Gastroesophageal sphincter (tissue), 4 donors: Measurements from ENCODE around the gene CLEC4A. TPM values are rescaled to one million over a fixed set of nuclear protein-coding genes. Genes with fewer than 3 reads are reported as not detected.
"Not testable (repeated sequence)": the region's sequence is repeated elsewhere in the genome, so short reads cannot be mapped to it uniquely, and the experiment has no call there.

Experiments
- ATAC-seq: fragments of 150-250 bp; one replicate; pipeline ENCODE4 v1.9.1; 2016; ENCODE audit warnings: mild to moderate bottlenecking, moderate library complexity
- H3K27ac ChIP-seq, 4 donors: fragments of 200-600 bp; sonication (generic) in 3 of 4; 1 replicate in 3 of 4; 2 replicates in 1 of 4; pipeline ENCODE4 v1.5.1; 2016 to 2019
- H3K27me3 ChIP-seq: fragments of 200-600 bp; sonication (generic); one replicate; pipeline ENCODE4 v1.5.1; 2019
- H3K36me3 ChIP-seq, 2 donors: fragments of 200-600 bp; sonication (generic); one replicate each; pipeline ENCODE4 v1.5.1; 2019; ENCODE audit warnings: control low read depth in 1 of 2
- H3K4me1 ChIP-seq, 3 donors: fragments of 200-600 bp; sonication (generic); 1 replicate in 2 of 3; 2 replicates in 1 of 3; pipeline ENCODE4 v1.5.1; 2016 to 2019; ENCODE audit warnings: control low read depth in 2 of 3
- H3K4me3 ChIP-seq, 2 donors: fragments of 200-600 bp; sonication (generic); one replicate each; pipeline ENCODE4 v1.5.1; 2019; ENCODE audit warnings: mild to moderate bottlenecking in 1 of 2, moderate library complexity in 1 of 2
- H3K9me3 ChIP-seq, 3 donors: fragments of 200-600 bp; sonication (generic); one replicate each; pipeline ENCODE4 v1.5.1; 2017 to 2019; ENCODE audit warnings: control low read depth in 2 of 3
- EP300 ChIP-seq: sonication (generic); formaldehyde crosslinking; IDR thresholded peaks from one replicate; pipeline ENCODE4 v1.6.1; 2017; ENCODE audit warnings: antibody characterized with exemption, mild to moderate bottlenecking
- POLR2A ChIP-seq, 2 donors: fragments of 450-650 bp; IDR thresholded peaks; one replicate each; pipeline ENCODE4 v1.6.1; 2017; ENCODE audit warnings: antibody characterized with exemption in 2 of 2, mild to moderate bottlenecking in 2 of 2, moderate library complexity in 1 of 2
- POLR2AphosphoS5 ChIP-seq: sonication (generic); formaldehyde crosslinking; IDR thresholded peaks from one replicate; pipeline ENCODE4 v1.6.1; 2017; ENCODE audit warnings: antibody characterized with exemption
- WGBS, 2 donors: methylation state at CpG; one replicate each; pipeline ENCODE4 v1.1.5; 2018; ENCODE audit warnings: low coverage in 1 of 2; 5-methylcytosine and 5-hydroxymethylcytosine counted together
- total RNA-seq, 4 donors: library from RNA; depleted of rRNA; stranded (reverse); fragments of >200 nt; gene quantifications; one replicate each; pipeline ENCODE4 v1.1.0, GENCODE V29; 2016
- TF ChIP-seq, protein P1 (sequence below), 4 experiments: fragments of 200-600 bp in 2 of 4; fragments of 450-650 bp in 2 of 4; sonication (generic) in 1 of 4; IDR thresholded peaks; one replicate each; pipeline ENCODE4 v1.5.1; 2017 to 2019; ENCODE audit warnings: antibody characterized with exemption in 4 of 4, mild to moderate bottlenecking in 2 of 4, moderate library complexity in 2 of 4

CLEC4A gene
- total RNA-seq, 4 donors from 2014 or later, result 1.5 to 4.0 (median 3.0) TPM; not detected in 1

DNA sequence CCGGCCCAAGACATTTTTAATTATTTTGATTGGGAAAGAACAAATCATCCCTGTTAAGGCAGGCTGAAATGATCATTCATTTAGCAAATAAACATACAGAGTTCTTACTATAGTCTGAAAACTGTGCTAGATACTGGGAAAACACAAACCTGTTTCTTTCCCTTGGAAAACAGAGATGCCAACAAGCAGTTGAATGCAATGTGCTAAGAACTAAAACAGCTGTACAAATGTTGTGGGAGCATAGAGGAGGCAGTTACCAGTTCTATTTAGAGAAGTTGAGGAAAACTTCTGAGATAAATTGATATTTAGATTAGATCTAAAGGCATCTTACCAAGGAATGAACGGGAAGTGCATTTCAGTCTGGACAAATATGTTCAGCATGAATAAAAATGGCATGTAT is 44.5 kb upstream of the CLEC4A start:
- no peak for TF ChIP-seq EP300
- TF ChIP-seq, protein P1, sequence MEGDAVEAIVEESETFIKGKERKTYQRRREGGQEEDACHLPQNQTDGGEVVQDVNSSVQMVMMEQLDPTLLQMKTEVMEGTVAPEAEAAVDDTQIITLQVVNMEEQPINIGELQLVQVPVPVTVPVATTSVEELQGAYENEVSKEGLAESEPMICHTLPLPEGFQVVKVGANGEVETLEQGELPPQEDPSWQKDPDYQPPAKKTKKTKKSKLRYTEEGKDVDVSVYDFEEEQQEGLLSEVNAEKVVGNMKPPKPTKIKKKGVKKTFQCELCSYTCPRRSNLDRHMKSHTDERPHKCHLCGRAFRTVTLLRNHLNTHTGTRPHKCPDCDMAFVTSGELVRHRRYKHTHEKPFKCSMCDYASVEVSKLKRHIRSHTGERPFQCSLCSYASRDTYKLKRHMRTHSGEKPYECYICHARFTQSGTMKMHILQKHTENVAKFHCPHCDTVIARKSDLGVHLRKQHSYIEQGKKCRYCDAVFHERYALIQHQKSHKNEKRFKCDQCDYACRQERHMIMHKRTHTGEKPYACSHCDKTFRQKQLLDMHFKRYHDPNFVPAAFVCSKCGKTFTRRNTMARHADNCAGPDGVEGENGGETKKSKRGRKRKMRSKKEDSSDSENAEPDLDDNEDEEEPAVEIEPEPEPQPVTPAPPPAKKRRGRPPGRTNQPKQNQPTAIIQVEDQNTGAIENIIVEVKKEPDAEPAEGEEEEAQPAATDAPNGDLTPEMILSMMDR (IDR thresholded peaks at IDR 0.05), result no peak
- no peak for TF ChIP-seq POLR2A (IDR thresholded peaks at IDR 0.05)
- TF ChIP-seq POLR2AphosphoS5, result no peak
- 43 to 56% methylated on average over 2 of the region's 2 CpGs for WGBS, 2 donors
- no peak overlapping the region for H3K27ac ChIP-seq
- H3K9me3 ChIP-seq, result no peaks in the 10 kb centered on the region
- H3K4me3 ChIP-seq, result no peak overlapping the region
- H3K36me3 ChIP-seq, result no peaks in the 10 kb centered on the region
- H3K4me1 ChIP-seq, result peaks cover 4 to 23% (median 5%) of the 10 kb centered on the region in 3 donors
- no peak for ATAC-seq
- H3K27me3 ChIP-seq, result no peaks in the 10 kb centered on the region

DNA sequence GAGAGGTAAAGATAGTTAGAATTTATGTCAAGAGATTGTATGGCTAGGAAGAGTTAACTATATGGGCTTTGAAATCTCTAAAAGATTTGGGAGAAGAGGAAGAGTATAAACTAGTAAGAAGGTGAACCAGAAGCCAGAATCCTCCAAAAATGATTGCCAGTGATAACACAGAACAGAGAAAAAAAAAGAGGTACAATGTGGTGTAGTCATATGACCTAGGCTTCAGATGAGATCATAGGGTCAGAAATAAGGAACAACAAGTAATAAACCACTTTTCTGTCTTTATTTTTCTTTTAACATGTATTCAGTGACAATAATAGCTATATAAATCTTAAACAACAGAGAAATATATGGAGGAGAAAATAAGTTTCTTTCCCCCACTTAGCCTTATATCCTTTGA is 43.3 kb upstream of the CLEC4A start:
- no peak for ATAC-seq
- H3K9me3 ChIP-seq, result no peaks in the 10 kb centered on the region
- H3K4me1 ChIP-seq, result peaks cover 4 to 35% (median 5%) of the 10 kb centered on the region in 3 donors
- no peak overlapping the region for H3K27ac ChIP-seq
- no peak overlapping the region for H3K4me3 ChIP-seq
- TF ChIP-seq POLR2A (IDR thresholded peaks at IDR 0.05) (no peak), EP300 (no peak), POLR2AphosphoS5 (no peak)
- TF ChIP-seq, protein P1 (IDR thresholded peaks at IDR 0.05), result no peak
- H3K36me3 ChIP-seq, result no peaks in the 10 kb centered on the region
- H3K27me3 ChIP-seq, result no peaks in the 10 kb centered on the region

DNA sequence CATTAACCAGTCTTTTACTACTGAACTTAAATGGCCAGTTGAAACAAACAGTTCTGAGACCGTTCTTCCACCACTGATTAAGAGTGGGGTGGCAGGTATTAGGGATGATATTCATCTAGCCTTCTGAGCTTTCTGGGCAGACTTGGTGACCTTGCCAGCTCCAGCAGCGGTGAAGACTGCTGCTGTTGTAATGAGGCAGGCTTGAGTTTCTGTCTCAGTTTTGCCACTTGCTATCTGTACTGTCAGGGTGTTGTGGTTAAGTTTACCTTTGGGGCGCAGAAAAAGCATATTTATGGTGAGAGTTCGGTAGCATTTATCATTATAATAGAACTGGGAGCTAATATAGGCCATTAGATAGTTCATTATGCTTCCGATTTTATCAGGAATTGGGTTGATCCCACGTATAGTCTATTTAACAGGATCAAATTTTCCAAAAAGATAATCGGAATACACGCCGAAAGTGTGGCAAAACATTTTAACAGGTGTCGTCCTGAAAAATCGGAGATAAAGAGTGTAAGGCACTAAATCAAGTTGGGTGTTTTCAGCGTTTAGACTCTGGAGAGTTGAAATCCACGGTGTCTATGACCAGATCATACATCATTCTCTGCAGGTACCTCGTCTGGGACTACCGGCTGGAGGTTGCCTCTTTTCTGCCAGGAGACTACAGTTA is 42.0 kb upstream of the CLEC4A start:
- no peaks in the 10 kb centered on the region for H3K27me3 ChIP-seq

DNA sequence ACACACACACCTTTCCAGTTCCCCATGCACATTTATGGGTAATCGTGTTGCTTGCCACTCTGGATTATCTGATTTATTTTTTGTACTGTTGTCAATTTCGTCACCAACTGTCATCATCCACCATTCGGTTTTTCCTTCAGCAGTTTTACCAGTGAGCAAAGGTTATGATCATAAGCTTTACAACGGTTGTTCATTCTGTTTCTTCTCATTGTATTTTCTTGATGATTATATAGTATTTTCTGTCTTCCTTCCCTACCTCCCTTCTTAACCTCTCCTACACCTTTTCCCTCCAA is 40.7 kb upstream of the CLEC4A start:
- peak overlapping the region; percentile 84 to 98 for H3K4me3 ChIP-seq
- no peaks in the 10 kb centered on the region for H3K27me3 ChIP-seq
- H3K27ac ChIP-seq, result peak overlapping the region; percentile 93 to 95 (median 93)
- 0 to 4% methylated on average over 4 of the region's 4 CpGs for WGBS, 2 donors
- no peak for ATAC-seq
- peaks cover 4 to 53% (median 5%) of the 10 kb centered on the region in 3 donors for H3K4me1 ChIP-seq
- TF ChIP-seq POLR2AphosphoS5 (no peak), POLR2A (IDR thresholded peaks at IDR 0.05) (no peak), EP300 (no peak)
- TF ChIP-seq, protein P1 (IDR thresholded peaks at IDR 0.05), result no peak
- no peaks in the 10 kb centered on the region for H3K9me3 ChIP-seq
- H3K36me3 ChIP-seq, result peaks cover 0 to 11% of the 10 kb centered on the region in 2 donors

More for the DNA sequence above, 42.0 kb upstream of the CLEC4A start:
- ATAC-seq, result no peak
- Histone ChIP-seq H3K27ac (peak overlapping the region; percentile 93 to 95 (median 93)), H3K9me3 (no peaks in the 10 kb centered on the region), H3K36me3 (peaks cover 0 to 7% of the 10 kb centered on the region in 2 donors), H3K4me3 (peak overlapping the region; percentile 84 to 98), H3K4me1 (peaks cover 4 to 39% (median 5%) of the 10 kb centered on the region in 3 donors)
- TF ChIP-seq POLR2A (IDR thresholded peaks at IDR 0.05), result no peak
- no peak for TF ChIP-seq EP300
- TF ChIP-seq, protein P1 (IDR thresholded peaks at IDR 0.05), result no peak
- 0 to 6% methylated on average over 14 to 15 of the region's 15 CpGs for WGBS, 2 donors

DNA sequence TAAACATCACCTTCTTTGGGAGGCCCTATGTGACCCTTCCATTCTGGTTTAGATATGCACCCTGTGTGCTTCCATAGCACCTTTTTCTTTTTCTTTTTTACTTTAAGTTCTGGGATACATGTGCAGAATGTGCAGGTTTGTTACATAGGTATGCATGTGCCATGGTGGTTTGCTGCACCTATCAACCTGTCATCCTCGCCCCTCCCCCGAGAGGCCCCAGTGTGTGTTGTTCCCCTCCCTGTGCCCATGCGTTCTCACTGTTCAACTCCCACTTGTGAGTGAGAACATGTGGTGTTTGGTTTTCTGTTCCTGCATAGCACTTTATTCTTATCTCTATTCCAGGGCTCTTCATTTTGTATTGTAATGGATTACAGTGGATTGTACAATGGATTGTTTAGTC is 39.1 kb upstream of the CLEC4A start:
- not testable (repeated sequence) for ATAC-seq, H3K9me3 ChIP-seq, H3K27ac ChIP-seq, H3K4me3 ChIP-seq, H3K27me3 ChIP-seq
- peaks cover 0 to 23% of the 10 kb centered on the region in 2 donors for H3K36me3 ChIP-seq
- WGBS, 2 donors, result 59 to 83% methylated on average over 2 to 3 of the region's 3 CpGs
- peaks cover 4 to 60% (median 5%) of the 10 kb centered on the region in 3 donors for H3K4me1 ChIP-seq
